ENCODE data around the gene FCHSD2.

The FCHSD2 gene

DNA sequence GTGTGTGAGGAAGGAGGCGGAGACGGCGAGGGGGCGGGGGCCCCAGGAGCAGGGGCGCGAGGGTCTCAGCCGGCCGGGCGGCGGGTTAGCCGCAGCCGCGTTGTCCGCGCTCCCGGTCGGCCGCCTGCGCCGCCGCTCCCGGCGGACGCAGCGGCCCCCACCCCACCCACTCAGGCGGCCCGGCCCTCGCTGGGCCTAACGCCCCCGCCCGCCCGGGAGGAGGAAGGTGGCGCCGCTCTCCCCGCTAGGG is at the start of gene FCHSD2:
TSS of gene FCHSD2 (minus strand) at position 191 of the 250 bp plus-strand sequence. CDS start 441 bp downstream, outside the sequence.
- DNase-seq (ENCODE audit: low spot score) = no peak

DNA sequence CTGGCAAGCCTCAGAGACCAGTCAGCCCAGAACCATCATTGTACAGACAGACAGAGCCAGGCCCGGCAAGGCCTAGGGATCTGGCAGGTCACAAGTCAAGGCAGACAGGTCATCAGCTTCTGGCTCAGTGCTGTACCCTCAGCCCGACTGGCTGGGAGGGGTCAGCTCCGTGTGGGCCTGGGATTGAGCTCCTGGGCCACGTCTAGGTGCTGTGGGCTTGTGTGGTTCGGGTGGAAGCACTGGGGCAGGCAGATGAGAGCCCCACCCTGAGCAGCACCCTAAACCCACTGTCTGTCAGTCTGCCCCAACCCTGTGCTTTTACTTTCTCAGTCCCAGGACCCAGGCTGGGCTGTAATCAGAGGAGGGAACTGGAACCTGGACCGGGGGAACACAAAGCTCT is 49.0 kb upstream of the FCHSD2 start:
- no peak for DNase-seq (ENCODE audit: low spot score)

DNA sequence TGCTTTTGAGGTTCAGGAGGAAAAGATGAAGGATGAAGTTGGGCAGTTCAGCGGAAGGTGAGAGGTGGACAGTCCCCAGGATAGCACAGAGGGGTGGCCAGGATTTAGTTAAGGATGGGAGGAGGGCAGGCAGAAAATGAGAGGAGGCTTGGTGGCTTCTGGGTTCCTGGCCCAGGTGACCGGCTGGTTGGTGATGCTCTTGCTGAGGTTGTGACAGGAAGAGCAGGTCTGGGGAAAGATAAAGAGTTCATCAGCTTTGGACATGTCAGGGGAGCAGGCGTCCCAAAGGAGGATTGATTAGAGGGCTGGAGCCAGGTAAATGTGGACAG is 48.4 kb upstream of the FCHSD2 start:
- DNase-seq (ENCODE audit: low spot score) = no peak

DNA sequence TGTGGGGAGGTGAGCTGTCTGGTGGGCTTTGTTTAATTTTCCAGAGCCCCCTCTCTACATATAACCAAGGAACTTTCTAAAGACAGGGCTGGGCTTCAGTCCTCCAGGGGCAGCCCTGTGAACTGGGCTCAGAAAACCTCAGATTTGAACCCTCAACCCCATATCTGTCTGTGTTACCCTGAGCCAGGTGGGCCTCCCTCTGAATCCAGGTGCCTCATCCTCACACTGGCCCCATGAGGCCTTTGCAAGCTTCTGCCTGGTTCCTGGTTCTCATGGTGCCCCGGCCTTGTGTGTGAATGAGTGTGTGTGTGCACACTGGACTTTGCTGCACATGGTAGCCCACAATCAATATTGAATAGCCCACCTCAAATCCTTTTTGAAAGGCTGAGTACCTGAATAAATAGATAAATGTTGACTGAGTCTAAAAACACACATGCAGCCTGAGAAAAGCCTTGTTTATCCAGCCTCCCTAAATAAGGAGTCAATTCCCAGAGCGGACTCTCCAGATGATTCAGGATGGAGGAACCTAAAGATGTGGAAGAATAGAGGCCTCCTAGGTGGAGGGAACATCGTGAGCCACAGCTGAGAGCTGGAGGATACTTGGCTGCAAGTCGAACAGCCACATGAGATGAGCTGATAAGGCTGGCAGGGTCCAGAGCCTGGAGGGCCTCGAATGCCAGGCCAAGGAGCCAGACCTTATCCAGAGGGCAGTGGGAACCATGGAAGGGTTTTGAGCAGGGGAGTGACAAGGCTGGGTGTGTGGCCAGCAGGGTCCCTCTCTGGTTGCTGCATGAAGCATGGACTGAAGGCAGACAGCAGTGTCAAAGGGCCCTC is 47.8 kb upstream of the FCHSD2 start:
- DNase-seq (ENCODE audit: low spot score) = no peak

DNA sequence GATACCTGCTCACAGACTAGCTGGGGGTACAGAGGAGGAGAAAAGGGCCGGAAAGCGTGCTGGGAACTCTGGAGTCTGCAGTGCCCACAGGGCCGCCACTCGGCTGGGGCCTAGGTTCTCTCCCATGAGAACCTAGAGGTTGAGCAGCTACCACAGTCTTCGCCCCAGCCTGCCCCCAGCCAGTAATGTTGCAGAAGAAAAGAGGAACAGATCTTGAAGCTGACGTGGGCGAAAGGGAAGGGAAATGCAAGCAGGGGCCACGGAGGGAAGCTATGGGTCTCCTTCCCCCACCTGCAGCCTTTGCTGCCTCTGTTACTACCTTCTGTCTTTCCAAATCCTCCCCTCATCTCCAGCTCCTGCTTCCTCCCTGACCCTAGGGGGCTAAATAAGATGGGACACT is 47.2 kb upstream of the FCHSD2 start:
- DNase-seq (ENCODE audit: low spot score) = no peak

DNA sequence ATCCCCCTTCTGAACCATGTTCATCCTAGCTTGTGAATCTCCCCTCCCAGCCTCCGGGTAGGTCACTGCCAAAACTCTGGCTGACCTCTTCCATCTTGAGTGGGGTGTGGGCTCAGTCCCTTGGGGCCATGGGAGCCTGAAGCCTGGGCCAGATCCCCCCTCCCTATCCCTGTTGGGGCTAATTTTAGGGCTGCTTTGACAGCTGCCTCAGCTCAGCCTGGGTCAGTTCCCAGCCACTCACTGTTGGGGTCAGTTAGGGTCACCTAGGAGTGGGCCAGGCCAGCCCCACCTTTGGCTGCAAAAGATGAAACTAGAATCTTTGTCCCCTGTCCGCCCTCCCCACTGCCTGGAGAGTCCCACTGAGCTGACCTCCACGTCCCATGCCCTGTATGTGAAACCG is 46.2 kb upstream of the FCHSD2 start:
- no peak for DNase-seq (ENCODE audit: low spot score)

DNA sequence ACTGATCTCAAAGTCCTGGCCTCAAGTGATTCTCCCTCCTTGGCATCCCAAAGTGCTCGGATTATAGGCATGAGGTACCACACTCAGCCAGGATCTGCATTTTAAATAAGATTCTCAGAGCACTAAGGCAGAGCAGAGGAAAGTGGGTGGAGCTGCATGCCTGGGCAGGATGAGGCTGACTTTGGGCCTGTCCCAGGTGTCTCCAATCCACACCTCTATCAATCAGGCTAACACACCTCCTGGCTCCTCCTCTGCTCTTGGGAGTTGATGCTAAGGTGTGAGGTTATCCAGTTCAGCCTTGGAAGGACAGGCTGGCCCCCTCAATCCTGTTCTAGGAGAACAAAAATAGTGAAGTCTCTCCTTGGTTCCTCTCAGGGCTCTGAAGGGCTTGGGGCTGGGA is 45.7 kb upstream of the FCHSD2 start:
- no peak for DNase-seq (ENCODE audit: low spot score)

DNA sequence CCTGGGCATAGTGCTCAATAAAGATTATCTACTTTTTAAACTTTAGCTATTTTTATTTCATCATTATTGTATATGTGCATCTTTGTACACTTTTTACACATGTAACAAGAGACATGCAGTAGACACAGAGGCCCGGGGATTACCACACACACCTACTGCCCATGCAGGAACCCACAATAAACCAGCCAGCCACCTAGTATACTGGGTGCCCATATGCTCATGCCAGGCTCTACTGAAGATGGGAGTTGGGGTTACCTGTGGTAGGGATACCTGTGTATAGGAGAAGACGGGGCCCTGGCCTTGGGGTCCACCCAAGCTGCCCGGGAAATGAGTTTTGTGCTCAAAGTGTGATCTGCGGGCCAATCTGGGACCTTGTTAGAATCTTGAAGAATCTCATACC is 44.8 kb upstream of the FCHSD2 start:
- DNase-seq (ENCODE audit: low spot score) = no peak

DNA sequence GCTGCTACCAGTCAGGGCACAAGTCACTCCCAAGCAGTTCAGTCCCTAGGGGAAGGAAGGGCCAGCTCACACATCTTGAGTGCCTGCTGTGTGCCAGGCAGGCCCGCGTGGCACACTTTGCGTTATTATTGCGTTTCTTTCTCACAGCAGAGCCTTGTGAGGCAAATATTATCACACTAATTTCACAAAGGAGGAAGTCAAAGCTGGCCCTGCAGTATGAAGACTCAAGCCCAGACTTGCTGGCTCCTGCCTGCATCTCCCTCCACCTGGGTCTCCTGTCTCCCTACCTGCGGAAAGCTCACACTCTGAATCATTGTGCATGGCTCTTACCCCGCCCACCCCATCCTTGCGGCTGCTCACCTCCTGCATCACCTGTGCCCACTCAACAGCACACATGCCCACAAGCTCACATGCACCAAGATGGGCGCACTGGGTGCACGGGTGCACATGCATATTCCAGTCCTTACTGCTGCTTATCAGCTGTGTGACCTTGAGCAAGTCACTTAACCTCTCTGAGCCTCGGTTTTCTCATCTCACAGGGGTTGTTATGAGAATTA is 44.3 kb upstream of the FCHSD2 start:
- no peak for DNase-seq (ENCODE audit: low spot score)

DNA sequence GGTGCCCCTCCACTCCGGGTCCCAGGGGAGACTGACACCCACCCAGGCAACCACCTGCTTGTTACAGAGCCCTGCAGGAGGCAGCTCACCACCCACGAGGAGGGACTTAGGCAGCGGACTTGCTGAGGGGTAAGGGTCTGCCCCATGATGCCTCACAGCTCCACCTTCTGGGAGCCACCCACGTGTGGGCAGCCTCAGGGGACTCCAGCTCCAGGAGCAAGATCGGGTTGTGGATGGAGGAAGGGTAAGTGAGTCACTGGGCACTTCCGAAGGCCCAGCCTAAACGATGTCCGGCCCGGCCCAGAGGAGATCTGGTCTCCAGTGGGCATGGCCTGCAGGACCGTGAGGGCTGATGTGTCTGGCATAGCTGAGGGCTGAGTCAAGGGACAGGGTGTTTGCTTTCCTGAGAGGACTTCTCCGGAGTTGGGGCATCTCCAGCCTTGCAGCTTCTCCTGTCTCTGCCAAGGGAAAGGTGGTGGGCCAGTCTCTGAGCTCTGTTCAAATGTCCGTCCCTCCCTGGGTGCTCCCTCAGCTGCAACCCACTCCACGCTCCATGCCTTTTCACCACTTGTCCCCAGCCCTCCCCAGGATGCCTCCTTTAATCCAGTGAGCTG is 43.7 kb upstream of the FCHSD2 start:
- no peak for DNase-seq (ENCODE audit: low spot score)

DNA sequence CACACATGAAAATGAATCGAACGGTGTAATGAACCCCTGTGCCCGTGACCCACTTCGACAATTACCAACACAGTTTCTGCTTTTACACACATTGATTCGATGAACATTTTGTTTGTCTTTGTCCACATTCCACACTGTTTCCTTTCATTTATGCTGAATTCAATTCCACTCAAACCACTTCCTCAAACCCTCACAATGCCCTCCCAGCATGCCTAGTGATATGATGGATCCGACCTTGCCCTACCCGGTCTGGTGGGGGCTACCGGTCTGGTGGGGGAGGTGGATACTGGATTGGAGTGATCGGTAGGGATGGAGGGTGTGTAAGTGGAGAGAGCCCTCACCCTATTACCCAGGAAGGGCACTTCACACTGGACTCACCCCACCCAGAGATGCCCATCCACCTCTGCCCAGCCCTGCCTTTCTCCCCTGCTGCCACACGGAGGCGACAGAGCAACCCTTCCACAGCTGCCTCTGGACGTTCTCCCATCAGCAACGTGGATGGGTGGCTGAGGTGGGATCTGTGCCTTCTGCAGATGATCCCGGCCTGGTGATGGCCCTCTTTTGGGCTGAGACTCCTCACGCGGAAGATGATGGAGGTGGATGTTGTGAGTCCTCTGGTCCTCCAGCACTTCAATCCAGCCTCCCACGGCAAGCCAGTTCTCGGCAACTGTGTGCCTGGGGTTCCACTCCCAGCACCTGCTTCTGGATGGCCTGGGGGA is 43.0 kb upstream of the FCHSD2 start:
- DNase-seq (ENCODE audit: low spot score) = peak; percentile 25

DNA sequence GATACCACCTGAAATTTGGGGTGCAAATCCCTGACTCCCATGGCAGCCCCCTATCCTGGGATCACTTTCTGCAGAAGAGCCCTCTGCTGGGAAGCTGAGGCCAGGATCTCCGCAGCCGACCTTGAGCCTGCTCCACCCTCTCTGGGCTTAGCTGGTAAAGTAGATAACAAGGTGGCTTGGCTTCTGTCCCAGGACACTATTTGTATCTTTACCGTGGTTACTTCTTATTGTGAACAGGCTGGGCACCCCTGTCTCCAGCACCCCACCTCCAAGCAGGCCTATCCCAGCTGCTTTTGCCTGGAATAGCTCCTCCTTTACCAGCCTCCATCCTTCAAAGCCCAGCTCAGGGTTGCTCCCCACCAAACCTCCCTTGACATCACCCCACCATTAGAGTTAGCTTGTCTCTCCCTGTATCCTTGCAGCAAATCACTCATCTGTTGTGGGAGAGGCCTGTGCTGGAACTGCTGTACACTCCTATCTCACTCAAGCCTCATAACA is 40.8 kb upstream of the FCHSD2 start:
- no peak for DNase-seq (ENCODE audit: low spot score)

DNA sequence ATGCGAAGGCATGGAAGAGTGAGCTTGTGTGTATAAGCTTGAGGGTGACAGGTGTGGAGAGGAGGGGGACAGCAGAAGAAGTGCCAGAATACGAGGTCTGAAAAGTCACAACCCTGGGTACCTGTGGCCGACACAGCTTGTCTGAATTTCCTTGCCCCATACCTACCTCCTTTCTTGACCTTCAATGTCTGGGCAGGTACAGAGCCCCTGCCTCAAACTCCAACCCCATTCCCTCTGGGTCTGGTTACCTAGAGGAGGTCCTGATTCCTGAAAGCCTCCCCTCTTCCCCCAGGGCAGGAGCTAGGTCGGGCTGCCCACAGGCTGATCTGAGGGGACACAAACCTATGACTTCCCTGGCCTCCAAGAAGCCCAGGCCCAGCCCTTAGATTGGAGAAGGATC is 36.6 kb upstream of the FCHSD2 start:
- DNase-seq (ENCODE audit: low spot score) = no peak

DNA sequence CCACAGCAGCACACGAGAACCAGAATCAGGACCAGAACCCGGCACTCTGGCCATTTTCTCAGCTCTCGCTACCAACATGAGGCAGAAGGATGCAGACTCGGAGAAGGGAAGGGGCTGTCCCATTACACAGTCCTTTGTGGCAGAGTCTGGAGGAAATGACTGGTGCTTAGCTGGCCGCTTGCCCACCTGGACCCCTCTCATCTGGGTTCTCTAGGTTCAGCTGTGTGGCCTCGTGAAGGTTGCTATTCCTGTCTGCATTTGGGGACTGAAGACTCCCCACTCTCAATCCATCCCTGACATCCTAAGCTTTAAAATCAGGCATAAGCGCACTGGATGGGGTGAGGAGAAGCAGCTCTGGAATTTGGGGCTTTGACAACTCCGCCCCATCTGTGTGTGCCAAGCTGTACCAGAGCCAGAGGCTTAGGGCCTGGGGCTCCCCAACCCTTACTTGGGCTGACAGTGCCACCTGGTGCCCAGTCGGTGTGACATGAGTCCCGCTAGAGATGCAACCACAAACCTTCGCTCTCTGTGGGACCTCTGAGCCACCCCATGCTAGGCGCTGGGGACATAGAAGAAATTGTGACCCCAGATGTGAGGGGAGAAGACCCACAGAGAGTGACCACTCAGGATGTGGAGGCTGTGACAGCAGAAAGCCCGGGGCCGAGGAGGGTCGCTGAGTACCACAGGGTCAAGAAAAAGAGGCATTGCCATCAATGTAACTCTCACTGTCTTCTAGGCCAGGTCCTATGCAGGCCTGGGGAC is 35.8 kb upstream of the FCHSD2 start:
- peak; percentile 77 for DNase-seq (ENCODE audit: low spot score)

DNA sequence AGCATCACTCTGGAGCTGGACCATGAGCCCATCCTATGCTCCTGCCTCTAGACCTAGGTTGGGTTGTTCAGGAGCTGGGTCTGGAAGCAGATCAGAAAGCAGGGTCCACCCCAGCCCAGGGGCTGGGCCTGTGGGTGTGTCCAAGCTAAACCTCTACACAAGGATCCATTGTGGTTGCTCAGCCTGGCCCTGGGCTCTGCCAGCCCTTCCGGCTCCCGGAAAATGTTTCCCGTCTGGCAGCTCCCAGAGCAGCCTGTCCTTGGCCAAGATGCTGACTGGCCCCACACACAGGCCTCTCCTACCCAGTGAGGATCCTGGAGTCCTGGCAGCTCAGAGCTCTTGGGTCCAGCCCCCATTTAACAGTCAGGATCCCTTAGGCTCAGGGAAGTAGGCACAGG is 35.3 kb upstream of the FCHSD2 start:
- DNase-seq (ENCODE audit: low spot score) = no peak

DNA sequence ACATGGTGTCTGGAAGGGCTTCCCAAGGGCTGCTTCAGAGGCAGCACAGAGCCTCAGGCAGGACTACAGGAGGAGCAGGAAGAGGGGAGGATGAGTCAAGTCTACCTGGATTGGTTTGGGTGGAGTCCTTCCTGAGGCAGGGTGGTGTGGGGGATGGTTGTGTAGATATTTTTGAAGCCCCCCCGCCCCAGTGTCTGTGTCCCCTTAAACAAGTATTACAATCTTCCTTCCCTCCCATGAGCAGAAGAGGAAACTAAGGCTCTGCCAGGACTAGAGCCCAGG is 34.7 kb upstream of the FCHSD2 start:
- no peak for DNase-seq (ENCODE audit: low spot score)

DNA sequence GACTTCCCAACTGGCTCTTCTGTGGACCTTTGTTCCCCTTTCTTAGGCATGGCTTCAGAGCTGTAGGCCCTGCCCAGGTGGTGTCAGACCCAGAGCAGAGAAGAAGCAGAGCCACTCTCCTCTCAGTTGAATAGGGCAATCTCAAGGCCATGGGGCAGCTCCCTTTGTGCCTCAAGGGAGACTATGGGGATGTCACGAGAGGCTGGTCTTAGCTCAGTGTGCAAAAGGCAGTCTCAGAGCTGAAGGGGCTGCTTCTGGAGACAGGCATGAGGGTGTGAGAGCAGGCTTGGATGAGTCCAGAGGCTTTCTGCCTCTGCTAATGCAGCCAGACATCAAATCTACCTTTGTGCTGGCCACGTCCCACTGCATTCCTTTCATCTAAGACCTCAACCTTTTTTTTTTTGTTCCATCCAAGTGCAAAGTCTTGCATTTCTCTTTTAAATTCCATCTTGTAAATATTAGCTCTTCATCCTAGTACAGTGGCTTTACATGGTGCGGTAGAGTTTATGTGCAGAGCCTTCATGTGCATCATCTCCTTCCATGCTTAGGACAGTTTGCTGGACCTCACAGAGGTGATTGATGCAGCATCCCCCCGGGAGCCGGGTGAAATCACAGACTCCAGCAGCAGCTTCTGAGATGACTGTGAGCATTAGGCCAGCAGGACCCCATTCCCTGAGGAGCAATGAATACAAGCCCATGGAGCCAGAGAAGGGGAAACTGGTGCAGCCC is 34.2 kb upstream of the FCHSD2 start:
- DNase-seq (ENCODE audit: low spot score) = no peak

DNA sequence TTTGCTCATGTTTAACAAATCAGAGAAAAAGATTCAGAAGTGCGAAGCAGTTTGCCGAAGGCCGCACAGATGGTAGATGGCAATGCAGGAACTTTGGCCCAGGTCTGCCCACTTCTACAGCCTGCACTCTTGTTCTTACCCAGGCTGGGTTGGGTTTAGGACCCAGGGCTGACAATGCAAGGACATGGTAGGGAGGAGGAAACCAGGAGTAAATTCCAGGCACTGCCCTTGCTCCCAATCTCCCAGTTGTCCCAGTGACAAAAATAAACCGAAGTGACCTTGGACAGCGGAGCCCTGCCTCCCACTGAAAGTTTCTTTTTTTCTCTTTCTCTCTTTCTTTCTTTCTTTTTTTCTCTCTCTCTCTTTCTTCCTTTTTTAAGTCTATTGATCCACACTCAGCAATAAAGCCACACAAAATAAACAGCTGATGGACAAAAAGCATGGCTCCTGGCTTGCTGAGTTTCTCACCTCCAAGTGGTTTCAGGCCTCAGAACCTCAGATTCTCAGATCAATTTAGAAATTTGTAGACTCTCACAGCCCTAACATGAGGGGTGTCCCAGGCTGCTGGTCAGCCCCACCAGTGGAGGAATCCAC is 33.5 kb upstream of the FCHSD2 start:
- no peak for DNase-seq (ENCODE audit: low spot score)

DNA sequence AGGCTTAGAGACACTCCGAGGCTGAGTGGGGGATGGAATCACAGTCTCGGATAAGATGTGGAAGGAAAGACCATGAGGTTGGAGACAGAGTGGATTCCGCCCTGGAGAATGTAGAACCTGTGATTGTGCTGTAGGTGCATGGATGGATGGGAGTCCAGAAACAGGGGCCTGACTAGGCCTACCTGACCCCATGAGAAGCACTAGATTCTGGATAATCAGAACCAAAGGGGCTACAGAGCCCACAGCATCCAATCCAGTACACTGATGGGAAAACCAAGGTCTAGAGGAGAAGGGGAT is 32.3 kb upstream of the FCHSD2 start:
- DNase-seq (ENCODE audit: low spot score) = no peak

DNA sequence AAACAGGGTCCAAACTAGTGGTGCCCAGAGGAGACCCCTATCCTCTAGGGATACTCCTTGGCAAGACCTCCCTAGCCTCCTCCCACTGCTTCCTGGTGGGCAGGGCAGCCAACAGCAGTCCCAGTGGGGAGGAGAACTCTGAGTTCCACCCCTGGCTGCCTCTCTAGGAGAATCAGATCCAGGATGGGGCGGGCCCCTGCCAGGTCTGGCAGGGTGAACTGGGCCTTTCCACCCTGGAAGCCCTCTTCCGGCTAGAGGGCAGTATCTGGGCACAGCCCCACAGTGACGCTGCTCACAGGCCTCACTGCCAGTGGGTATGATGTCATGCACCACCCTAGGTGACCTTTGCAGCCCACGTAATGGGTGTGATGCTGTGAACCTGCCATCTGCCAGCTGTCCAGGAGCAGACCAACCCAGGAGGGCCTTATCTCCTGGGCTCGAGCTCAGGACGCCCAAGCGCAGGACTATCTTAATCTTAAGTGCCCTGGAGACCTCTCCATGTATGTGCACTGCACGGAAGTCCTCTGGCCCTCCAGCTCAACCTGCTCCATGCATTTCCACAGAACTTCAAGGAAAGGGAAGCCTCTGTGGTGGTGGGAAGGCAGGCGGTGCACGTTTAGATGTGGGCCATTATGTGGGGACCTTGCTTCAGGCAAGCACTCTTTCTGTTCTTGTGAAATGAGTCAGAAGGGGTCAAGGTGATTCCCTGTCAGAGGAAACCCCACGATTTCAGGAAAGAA is 31.8 kb upstream of the FCHSD2 start:
- DNase-seq (ENCODE audit: low spot score) = no peak

All from CD4-positive, alpha-beta T cell treated with Interleukin-6 at 100 ng/mL for 8 hours (primary cell).